ENCODE data around the gene GOLGA6B.
"Not testable (repeated sequence)": the region's sequence is repeated elsewhere in the genome, so short reads cannot be mapped to it uniquely, and the experiment has no call there.

The GOLGA6B gene, protein sequence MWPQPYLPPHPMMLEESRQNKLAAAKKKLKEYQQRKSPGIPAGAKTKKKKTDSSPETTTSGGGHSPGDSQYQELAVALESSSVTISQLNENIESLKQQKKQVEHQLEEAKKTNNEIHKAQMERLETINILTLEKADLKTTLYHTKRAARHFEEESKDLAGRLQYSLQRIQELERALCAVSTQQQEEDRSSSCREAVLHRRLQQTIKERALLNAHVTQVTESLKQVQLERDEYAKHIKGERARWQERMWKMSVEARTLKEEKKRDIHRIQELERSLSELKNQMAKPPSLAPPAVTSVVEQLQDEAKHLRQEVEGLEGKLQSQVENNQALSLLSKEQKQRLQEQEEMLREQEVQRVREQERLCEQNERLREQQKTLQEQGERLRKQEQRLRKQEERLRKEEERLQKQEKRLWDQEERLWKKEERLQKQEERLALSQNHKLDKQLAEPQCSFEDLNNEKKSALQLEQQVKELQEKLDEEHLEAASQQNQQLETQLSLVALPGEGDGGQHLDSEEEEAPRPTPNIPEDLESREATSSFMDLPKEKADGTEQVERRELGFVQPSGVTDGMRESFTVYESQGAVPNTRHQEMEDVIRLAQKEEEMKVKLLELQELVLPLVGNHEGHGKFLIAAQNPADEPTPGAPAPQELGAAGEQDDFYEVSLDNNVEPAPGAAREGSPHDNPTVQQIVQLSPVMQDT

DNA sequence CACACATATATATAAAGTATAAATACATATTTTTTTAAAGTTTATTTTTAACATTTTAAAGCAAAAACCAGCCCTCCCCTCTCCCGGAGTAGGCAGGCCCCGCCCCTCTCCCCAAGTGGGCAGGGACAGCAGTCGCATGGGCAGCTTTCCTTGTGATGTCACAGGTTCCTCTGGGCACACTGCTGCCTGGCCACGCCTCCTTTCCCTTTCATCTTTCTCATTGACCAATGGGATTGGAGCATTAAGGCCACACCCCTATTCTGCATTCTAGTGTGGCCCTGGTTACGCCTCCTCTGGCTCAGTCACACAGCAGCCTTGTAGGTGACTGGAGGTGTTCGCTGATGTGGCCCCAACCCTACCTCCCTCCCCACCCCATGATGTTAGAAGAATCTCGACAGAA is at the start of gene GOLGA6B:
GOLGA6B (plus strand) TSS at position 301 of the 400 bp plus-strand sequence; CDS start at position 342, 41 bp downstream.
- not testable (repeated sequence) for H3K4me3 ChIP-seq (ENCODE audit: control insufficient read depth, low read depth, low read length); DNase-seq (ENCODE audit: low read depth)

DNA sequence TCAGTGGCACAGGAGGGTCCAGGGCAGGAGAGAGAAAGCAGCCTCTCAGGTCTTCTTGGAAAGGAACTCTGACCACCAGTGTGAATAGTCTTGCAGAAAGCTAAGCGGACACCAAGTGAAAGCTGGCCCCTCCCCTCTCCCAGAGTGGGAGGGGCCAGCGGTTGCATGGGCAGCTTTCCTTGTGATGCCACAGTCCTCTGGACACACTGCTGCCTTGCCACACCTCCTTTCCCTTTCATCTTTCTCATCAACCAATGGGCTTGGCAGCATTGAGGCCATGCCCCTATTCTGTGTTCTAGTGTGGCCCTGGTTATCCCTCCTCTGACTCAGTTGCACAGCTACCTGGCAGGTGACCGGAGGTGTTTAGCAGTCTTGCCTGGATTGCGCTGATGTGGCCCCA is 49.7 kb upstream of the GOLGA6B start:
- no peak overlapping the region for H3K4me3 ChIP-seq (ENCODE audit: control insufficient read depth, low read depth, low read length)
- no peak for DNase-seq (ENCODE audit: low read depth)
- TF ChIP-seq, protein P1, sequence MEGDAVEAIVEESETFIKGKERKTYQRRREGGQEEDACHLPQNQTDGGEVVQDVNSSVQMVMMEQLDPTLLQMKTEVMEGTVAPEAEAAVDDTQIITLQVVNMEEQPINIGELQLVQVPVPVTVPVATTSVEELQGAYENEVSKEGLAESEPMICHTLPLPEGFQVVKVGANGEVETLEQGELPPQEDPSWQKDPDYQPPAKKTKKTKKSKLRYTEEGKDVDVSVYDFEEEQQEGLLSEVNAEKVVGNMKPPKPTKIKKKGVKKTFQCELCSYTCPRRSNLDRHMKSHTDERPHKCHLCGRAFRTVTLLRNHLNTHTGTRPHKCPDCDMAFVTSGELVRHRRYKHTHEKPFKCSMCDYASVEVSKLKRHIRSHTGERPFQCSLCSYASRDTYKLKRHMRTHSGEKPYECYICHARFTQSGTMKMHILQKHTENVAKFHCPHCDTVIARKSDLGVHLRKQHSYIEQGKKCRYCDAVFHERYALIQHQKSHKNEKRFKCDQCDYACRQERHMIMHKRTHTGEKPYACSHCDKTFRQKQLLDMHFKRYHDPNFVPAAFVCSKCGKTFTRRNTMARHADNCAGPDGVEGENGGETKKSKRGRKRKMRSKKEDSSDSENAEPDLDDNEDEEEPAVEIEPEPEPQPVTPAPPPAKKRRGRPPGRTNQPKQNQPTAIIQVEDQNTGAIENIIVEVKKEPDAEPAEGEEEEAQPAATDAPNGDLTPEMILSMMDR (IDR thresholded peaks at IDR 0.05; ENCODE audit: control insufficient read depth, insufficient read depth, low read depth, low read length, missing control alignments): no peak

DNA sequence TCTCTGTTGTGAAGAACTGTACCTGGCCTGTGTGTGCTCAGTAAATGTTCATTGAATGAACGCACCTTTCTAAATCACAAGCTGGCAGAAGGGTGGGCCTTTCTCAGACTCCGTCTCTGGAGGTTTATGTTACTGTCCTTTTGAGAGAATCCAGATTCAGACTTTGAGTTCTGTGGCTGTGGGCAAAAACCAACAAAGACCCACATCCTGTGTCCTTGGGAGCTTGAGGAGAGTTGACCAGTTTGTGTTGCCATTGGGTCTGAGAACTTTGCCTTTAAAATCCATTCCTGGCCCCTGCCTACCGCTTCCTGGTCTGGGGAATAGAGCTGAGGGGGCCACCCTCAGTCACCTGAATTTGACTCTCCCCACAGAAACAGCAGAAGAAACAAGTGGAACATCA is 46.4 kb upstream of the GOLGA6B start:
- H3K4me3 ChIP-seq (ENCODE audit: control insufficient read depth, low read depth, low read length); DNase-seq (ENCODE audit: low read depth): not testable (repeated sequence)

DNA sequence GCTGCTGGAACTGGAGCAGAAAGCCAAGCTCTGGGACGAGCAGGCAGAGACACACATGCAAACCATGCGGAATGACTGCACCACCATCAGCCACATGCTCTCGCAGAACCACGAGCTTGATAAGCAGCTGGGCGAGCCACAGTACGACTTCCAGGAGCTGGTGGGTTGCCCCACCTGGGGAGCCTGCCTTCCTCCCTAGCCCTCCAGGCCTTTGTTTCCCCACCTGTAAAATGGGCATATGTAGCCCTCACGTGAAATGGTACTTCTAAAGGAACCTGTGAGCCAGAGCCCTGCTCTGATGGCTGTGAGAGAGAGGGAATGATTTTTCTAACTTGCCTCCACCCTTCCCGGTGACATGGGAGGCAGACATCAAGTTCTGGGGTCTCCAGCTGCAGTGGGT is 44.6 kb upstream of the GOLGA6B start:
- TF ChIP-seq, protein P1 (IDR thresholded peaks at IDR 0.05; ENCODE audit: control insufficient read depth, insufficient read depth, low read depth, low read length, missing control alignments): no peak

DNA sequence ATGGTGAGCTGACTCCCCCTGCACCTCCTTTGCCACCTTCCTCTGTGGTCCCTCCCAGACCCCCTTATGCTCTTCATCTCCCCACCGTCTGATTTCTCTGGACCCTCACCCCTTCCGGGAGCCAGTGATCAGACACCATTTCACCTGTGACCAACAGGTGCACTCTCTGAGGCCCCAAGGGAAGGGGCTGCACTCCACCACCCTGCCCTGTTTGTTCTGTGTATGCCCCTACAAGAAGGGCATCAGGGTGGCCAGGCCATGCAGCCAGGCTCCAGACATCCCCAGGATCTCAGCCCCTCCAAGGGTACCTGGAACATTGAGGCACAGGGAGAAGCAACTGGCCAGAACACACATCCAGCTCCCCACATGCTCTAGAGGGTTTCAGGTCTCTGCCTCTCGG is 42.2 kb upstream of the GOLGA6B start:
- H3K4me3 ChIP-seq (ENCODE audit: control insufficient read depth, low read depth, low read length); DNase-seq (ENCODE audit: low read depth): not testable (repeated sequence)

More for the DNA sequence above, 44.6 kb upstream of the GOLGA6B start:
- H3K4me3 ChIP-seq (ENCODE audit: control insufficient read depth, low read depth, low read length): no peak overlapping the region
- DNase-seq (ENCODE audit: low read depth): no peak

DNA sequence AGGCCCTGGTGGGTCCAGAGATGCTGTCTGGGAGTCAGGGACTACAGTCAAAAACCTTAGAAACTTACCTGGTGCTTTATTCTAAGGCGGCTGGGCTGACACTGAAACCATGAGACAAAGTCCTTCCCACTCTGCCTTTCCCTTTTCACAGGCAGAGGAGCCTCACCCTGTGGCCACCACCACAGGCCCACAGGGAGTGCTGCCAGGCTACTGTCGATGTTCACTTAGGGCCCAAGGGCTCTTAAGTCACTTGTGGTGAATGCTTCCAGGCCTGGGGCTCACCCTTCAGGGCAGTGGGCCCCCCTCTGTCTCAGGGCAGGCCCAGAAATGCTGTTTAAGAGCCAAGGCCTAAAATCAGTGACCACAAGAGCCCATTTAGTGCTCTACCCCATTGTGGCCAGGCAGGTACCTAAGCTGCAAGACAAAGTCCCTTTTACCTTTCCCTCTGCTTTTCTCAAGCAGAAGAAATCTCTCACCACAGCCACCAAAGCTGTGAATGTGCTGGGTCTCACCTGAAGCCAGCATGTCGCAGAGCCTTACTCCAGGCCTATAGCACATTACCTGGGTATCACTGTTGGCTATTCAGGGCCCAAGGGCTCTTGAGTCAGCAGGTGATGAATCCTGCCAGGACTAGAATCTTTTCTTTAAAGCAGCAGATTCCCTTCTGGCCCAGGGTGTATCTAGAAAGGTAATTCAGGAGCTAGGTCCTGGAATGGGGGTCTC is 39.5 kb upstream of the GOLGA6B start:
- H3K4me3 ChIP-seq (ENCODE audit: control insufficient read depth, low read depth, low read length): no peak overlapping the region
- TF ChIP-seq, protein P1 (IDR thresholded peaks at IDR 0.05; ENCODE audit: control insufficient read depth, insufficient read depth, low read depth, low read length, missing control alignments): no peak
- DNase-seq (ENCODE audit: low read depth): no peak

DNA sequence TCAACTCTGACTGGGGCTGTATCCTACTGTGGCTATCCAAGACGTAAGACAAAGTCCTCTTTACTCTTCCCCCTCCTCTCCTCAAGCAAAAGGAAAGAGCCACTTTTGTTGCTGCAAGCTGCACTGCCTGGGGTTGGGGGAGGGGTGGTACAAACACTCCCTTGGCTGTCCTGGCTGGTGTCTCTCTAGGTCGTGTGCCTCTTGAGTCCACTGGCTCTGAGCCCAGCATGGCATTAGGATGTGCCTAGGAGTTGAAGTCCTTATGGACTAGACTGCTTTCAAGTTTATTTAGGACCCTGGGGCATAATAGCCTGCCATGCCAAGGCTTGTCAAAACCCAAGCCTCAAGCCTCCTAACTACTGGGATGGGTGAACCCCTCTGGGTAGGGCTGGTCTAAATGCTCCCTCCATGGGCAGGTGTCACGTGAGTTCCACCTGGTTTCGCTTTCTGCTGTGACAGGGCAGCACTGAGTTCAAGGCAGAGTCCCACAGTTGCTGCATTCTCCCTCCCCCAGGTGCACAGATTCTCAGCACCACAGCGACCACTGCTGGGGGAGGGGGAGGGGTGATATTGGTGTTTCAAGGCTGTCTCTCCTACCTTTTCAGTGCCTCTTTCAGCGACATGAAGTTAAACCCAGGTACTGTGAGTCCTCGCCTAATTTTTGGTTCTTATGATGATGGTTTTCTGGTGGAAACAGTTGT is 38.8 kb upstream of the GOLGA6B start:
- not testable (repeated sequence) for DNase-seq (ENCODE audit: low read depth); H3K4me3 ChIP-seq (ENCODE audit: control insufficient read depth, low read depth, low read length)

DNA sequence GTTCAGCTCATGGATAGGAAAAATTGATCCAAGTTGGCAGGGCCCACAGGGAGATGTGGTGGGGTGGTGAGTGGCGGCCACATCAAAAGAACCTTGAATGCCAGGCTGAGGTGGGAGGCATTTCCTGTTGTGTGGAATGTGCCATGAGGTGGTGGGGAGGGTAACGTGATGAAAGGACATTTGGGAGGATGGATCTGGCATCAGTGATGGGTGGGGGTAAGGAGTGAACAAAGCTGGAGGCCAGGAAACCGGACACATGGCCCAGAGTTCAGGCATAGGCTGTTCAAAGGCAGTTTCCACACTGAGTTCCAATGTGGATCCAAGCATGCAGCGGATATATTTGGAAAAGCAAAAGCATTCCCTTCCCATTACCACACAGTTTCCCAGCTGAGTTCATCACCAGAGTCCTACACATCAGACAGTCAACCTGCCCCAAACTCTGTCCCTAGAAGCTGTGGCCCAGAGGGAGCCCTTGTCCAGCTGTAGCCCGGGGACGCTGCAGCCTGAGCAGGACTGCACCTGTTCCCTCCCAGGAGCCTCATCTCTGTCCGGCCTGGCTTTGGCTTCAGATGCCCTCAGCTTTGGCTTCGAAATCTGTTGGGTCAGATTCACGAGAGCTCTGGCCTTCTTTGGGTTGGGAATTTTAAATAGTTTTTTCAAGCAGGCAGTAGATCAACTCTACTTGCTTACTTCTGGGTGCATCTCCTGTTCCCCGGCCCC is 37.8 kb upstream of the GOLGA6B start:
- TF ChIP-seq, protein P1 (IDR thresholded peaks at IDR 0.05; ENCODE audit: control insufficient read depth, insufficient read depth, low read depth, low read length, missing control alignments): no peak
- H3K4me3 ChIP-seq (ENCODE audit: control insufficient read depth, low read depth, low read length): no peak overlapping the region
- DNase-seq (ENCODE audit: low read depth): no peak

DNA sequence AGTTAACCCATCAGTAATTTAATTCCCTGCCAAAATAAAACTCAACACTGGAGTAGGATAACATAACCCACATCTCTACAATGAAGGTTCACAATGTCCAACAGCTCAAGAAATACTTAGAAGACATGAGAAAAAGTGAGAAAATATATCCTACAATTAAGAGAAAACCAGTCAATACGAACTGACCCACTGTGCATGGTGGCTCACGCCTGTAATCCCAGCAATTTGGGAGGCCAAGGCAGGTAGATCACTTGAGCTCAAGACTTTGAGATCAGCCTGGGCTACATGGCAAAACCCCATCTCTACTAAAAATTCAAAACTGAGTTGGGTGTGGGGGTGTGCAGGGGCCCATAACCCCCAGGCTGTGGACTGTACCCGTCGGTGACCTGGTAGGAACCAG is 30.6 kb upstream of the GOLGA6B start:
- not testable (repeated sequence) for DNase-seq (ENCODE audit: low read depth); H3K4me3 ChIP-seq (ENCODE audit: control insufficient read depth, low read depth, low read length)

DNA sequence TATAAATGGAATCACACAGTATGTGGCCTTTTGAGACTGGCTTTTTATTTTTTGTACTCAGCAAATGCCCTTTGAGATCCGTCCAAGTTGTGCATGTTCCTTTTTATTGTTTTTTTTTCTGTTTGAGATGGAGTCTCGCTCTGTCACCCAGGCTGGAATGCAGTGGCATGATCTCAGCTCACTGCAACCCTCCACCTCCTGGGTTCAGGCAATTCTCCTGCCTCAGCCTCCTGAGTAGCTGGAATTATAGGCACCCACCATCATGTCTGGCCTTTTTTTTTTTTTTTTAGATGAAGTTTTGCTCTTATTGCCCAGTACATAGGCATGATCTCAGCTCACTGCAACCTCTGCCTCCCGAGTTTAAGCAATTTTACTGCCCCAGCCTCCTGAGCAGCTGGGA is 28.3 kb upstream of the GOLGA6B start:
- H3K4me3 ChIP-seq (ENCODE audit: control insufficient read depth, low read depth, low read length); DNase-seq (ENCODE audit: low read depth): not testable (repeated sequence)

Data from AG09309 (cell line).